ENCODE results near the gene TNFSF8.

DNA sequence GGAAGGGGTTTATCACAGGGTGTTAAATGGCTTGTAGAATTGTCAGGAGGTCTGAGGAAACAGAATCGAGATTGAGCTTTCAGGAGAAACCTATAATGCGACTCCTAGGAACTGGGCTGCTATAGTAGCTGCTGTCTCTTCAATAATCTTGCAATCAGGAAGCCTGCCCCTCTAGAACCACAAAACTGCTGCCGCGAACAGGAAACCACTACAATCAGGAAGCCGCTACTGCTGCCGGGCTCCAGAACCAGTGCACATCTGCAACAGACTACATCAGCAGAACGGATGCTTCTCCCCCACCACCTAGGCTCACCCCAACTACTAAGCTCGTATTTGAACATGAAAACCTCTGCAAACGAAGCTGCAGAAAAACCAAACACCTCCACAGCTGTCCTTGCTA lies 31.6 kb downstream of the TNFSF8 start:
- TF ChIP-seq CTCF (IDR thresholded peaks at IDR 0.05): no peak
- TF ChIP-seq POLR2A (IDR thresholded peaks at IDR 0.05): no peak

Measured in heart left ventricle (tissue), 13 donors.